ENCODE data around the gene CD99L2.
A peak's percentile ranks its signal among the peaks of the same experiment; 100 is the strongest.

Gene CD99L2

GRCh38 chrX:150898343-150899190 is at the start of gene CD99L2:
TSS of gene CD99L2 (minus strand) at chrX:150898668. CDS start at chrX:150898588, 80 bp downstream.
- no peak for TF ChIP-seq EZH2phosphoT487 (IDR thresholded peaks at IDR 0.05; ENCODE audit: borderline replicate concordance, low read length)
- no peak for TF ChIP-seq CTCF (IDR thresholded peaks at IDR 0.05; ENCODE audit: low read depth, low read length, poor library complexity, severe bottlenecking)
- Histone ChIP-seq H3K27me3 (ENCODE audit: control insufficient read depth, low read length) (peaks cover 11% of the 10 kb centered on the region), H3K27ac (ENCODE audit: low read depth, low read length) (no peak within 1 kb of the TSS), H3K36me3 (ENCODE audit: control insufficient read depth, low read length) (no peaks in the 10 kb centered on the region), H3K4me1 (ENCODE audit: control insufficient read depth, low read length) (peaks cover 15% of the 10 kb centered on the region), H3K9me2 (replicated peaks; ENCODE audit: control insufficient read depth, low read length) (no peaks in the 10 kb centered on the region), H3K4me3 (ENCODE audit: low read length) (peak within 1 kb of the TSS; percentile 78), H3F3A (ENCODE audit: control insufficient read depth, insufficient read depth) (no peaks in the 10 kb centered on the region), H4K20me1 (ENCODE audit: control insufficient read depth, insufficient read depth, low read depth, low read length) (0 out of 2 replicates have a peak, but pooled peaks cover 3% of the 10 kb centered on the region), H3K9me3 (ENCODE audit: control insufficient read depth, insufficient read depth, low read length) (no peaks in the 10 kb centered on the region), H3K4me2 (ENCODE audit: low read length) (peak within 1 kb of the TSS; percentile 89), H3K79me2 (ENCODE audit: control insufficient read depth, low read length) (peaks cover 11% of the 10 kb centered on the region)

GRCh38 chrX:150944233-150944632 is 45.8 kb upstream of the CD99L2 start:
- no peak overlapping the region for H3K27ac ChIP-seq (ENCODE audit: low read depth, low read length)
- H3K4me2 ChIP-seq (ENCODE audit: low read length) = no peak overlapping the region
- H3K27me3 ChIP-seq (ENCODE audit: control insufficient read depth, low read length) = peaks cover 7% of the 10 kb centered on the region; the same call in 1 of the 2 replicates
- no peaks in the 10 kb centered on the region for H3F3A ChIP-seq (ENCODE audit: control insufficient read depth, insufficient read depth)
- no peaks in the 10 kb centered on the region for H3K9me3 ChIP-seq (ENCODE audit: control insufficient read depth, insufficient read depth, low read length)
- H3K36me3 ChIP-seq (ENCODE audit: control insufficient read depth, low read length) = no peaks in the 10 kb centered on the region
- H4K20me1 ChIP-seq (ENCODE audit: control insufficient read depth, insufficient read depth, low read depth, low read length) = no peaks in the 10 kb centered on the region
- H3K9me2 ChIP-seq (replicated peaks; ENCODE audit: control insufficient read depth, low read length) = no peaks in the 10 kb centered on the region
- H3K4me3 ChIP-seq (ENCODE audit: low read length) = no peak overlapping the region
- TF ChIP-seq EZH2phosphoT487 (IDR thresholded peaks at IDR 0.05; ENCODE audit: borderline replicate concordance, low read length) (no peak), CTCF (IDR thresholded peaks at IDR 0.05; ENCODE audit: low read depth, low read length, poor library complexity, severe bottlenecking) (no peak)
- H3K4me1 ChIP-seq (ENCODE audit: control insufficient read depth, low read length) = no peaks in the 10 kb centered on the region
- H3K79me2 ChIP-seq (ENCODE audit: control insufficient read depth, low read length) = no peaks in the 10 kb centered on the region

DNA sequence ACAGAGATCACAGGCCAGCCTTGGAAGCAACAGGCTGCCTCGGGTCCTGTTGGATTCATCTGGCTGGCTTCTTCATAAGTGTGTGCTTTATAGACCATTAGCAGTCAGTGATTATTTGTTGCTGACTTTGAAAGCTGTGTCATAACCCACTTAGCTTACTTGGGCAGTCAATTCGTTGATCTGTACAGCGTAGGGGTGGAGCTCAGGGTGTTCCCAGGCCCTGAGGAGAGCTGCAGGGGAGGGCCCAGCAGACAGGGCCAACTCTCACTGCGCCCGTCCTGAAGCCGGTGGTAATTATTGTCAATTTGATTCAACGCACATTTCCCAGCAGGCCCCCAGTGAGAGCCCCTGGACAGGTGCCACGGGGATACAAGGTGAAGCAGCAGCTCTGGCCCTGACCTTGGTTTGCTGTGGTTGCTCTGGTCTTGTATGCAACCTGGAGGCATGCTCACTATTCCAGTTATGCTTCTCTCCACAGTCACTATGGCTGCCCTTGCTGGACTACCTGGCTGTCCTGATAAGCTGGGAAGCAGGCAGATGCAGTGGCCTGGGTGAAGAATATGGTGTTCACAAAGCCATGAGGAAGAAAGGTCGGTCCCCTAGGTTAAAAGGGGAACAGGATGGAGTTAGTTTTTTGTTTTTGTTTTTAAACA is 44.6 kb upstream of the CD99L2 start:
- H3K27me3 ChIP-seq (ENCODE audit: control insufficient read depth, low read length) = peaks cover 7% of the 10 kb centered on the region; the same call in 1 of the 2 replicates
- no peak overlapping the region for H3K27ac ChIP-seq (ENCODE audit: low read depth, low read length)
- no peaks in the 10 kb centered on the region for H3K9me2 ChIP-seq (replicated peaks; ENCODE audit: control insufficient read depth, low read length)
- H3K4me2 ChIP-seq (ENCODE audit: low read length) = no peak overlapping the region
- no peaks in the 10 kb centered on the region for H3K79me2 ChIP-seq (ENCODE audit: control insufficient read depth, low read length)
- no peak for TF ChIP-seq CTCF (IDR thresholded peaks at IDR 0.05; ENCODE audit: low read depth, low read length, poor library complexity, severe bottlenecking)
- no peak for TF ChIP-seq EZH2phosphoT487 (IDR thresholded peaks at IDR 0.05; ENCODE audit: borderline replicate concordance, low read length)
- H3K4me3 ChIP-seq (ENCODE audit: low read length) = no peak overlapping the region
- no peaks in the 10 kb centered on the region for H3K4me1 ChIP-seq (ENCODE audit: control insufficient read depth, low read length)
- H3K9me3 ChIP-seq (ENCODE audit: control insufficient read depth, insufficient read depth, low read length) = no peaks in the 10 kb centered on the region
- H3F3A ChIP-seq (ENCODE audit: control insufficient read depth, insufficient read depth) = no peaks in the 10 kb centered on the region
- no peaks in the 10 kb centered on the region for H4K20me1 ChIP-seq (ENCODE audit: control insufficient read depth, insufficient read depth, low read depth, low read length)
- no peaks in the 10 kb centered on the region for H3K36me3 ChIP-seq (ENCODE audit: control insufficient read depth, low read length)
